GM12878 (cell line): ENCODE results near the gene FAM171A1. TPM values are rescaled to one million over a fixed set of nuclear protein-coding genes. Genes with fewer than 3 reads are reported as not detected.

Experiments used
- CHD4 ChIP-seq: fragments of 200-600 bp; sonication (generic); IDR thresholded peaks from 2 replicates; pipeline ENCODE4 v1.6.1; 2016; ENCODE audit warnings: mild to moderate bottlenecking
- DPF2 ChIP-seq: fragments of 450-650 bp; IDR thresholded peaks from 2 replicates; pipeline ENCODE4 v1.6.1; 2017; ENCODE audit warnings: mild to moderate bottlenecking
- JUND ChIP-seq: IDR thresholded peaks from 2 replicates; pipeline ENCODE4 v1.6.1; 2012; ENCODE audit warnings: low read depth, mild to moderate bottlenecking, low read length, improper control_type of control experiment, moderate library complexity
- MEF2B ChIP-seq: fragments of 450-650 bp; IDR thresholded peaks from 2 replicates; pipeline ENCODE4 v1.6.1; 2018; ENCODE audit warnings: mild to moderate bottlenecking, moderate library complexity; ENCODE audit not compliant: partially characterized antibody, poor library complexity, severe bottlenecking
- MTA2 ChIP-seq: fragments of 450-650 bp; IDR thresholded peaks from 2 replicates; pipeline ENCODE4 v1.6.1; 2016; ENCODE audit warnings: low read depth, mild to moderate bottlenecking, moderate library complexity
- NFIC ChIP-seq: IDR thresholded peaks from 2 replicates; pipeline ENCODE4 v1.6.1; 2012; ENCODE audit warnings: low read depth, mild to moderate bottlenecking, inconsistent platforms, low read length, moderate library complexity
- NKRF ChIP-seq: fragments of 450-650 bp; conservative IDR thresholded peaks from 2 replicates; pipeline ENCODE4 v1.6.1; 2017; ENCODE audit warnings: mild to moderate bottlenecking, moderate library complexity
- PAX5 ChIP-seq: IDR thresholded peaks from 2 replicates; pipeline ENCODE4 v1.6.1; 2011; ENCODE audit warnings: low read depth, low read length, borderline replicate concordance
- SKIL ChIP-seq: fragments of 450-650 bp; IDR thresholded peaks from 2 replicates; pipeline ENCODE4 v1.6.1; 2017; ENCODE audit warnings: mild to moderate bottlenecking, low read depth, inconsistent platforms; ENCODE audit not compliant: poor library complexity, severe bottlenecking
- polyA plus RNA-seq, 11 experiments: library from polyadenylated mRNA; depleted of rRNA in 4 of 11; unstranded in 6 of 11; stranded (reverse) in 5 of 11; fragments of >200 nt; fragmentation: Nextera tagmentation in 4 of 11; fragmentation: Illumina TruSeq in 1 of 11; extraction: Ambion mirVana in 4 of 11; extraction: Trizol in 1 of 11; gene quantifications; 1 replicate in 1 of 11; 2 replicates in 10 of 11; pipeline versions ENCODE4 v1.2.1 to v1.2.3, GENCODE V29; 2011 to 2016; ENCODE audit warnings: inconsistent platforms in 2 of 11, missing spikeins in 2 of 11, low read depth in 1 of 11
- total RNA-seq, 4 experiments: library from RNA; depleted of rRNA in 3 of 4; stranded (reverse); fragments of >200 nt in 3 of 4; fragmentation: Illumina TruSeq in 1 of 4; extraction: Trizol in 1 of 4; gene quantifications; 2 replicates each; pipeline versions ENCODE4 v1.2.1 to v1.2.3, GENCODE V29; 2013 to 2021
- TF ChIP-seq, protein P1 (sequence below): fragments of 450-650 bp; IDR thresholded peaks from 2 replicates; pipeline ENCODE4 v1.6.1; 2017; ENCODE audit warnings: antibody characterized with exemption, mild to moderate bottlenecking, moderate library complexity

The FAM171A1 gene
- total and polyA plus RNA-seq, 10 of the 15 experiments (the other 5 are each of a cell fraction or from before 2014, with no cell fraction given), result 0.05 to 0.28 (median 0.10) TPM; not detected in 1

- no peak for TF ChIP-seq SKIL
- TF ChIP-seq MTA2, result no peak
- no peak for TF ChIP-seq DPF2
- no peak for TF ChIP-seq NKRF
- no peak for TF ChIP-seq JUND
- TF ChIP-seq, protein P1, sequence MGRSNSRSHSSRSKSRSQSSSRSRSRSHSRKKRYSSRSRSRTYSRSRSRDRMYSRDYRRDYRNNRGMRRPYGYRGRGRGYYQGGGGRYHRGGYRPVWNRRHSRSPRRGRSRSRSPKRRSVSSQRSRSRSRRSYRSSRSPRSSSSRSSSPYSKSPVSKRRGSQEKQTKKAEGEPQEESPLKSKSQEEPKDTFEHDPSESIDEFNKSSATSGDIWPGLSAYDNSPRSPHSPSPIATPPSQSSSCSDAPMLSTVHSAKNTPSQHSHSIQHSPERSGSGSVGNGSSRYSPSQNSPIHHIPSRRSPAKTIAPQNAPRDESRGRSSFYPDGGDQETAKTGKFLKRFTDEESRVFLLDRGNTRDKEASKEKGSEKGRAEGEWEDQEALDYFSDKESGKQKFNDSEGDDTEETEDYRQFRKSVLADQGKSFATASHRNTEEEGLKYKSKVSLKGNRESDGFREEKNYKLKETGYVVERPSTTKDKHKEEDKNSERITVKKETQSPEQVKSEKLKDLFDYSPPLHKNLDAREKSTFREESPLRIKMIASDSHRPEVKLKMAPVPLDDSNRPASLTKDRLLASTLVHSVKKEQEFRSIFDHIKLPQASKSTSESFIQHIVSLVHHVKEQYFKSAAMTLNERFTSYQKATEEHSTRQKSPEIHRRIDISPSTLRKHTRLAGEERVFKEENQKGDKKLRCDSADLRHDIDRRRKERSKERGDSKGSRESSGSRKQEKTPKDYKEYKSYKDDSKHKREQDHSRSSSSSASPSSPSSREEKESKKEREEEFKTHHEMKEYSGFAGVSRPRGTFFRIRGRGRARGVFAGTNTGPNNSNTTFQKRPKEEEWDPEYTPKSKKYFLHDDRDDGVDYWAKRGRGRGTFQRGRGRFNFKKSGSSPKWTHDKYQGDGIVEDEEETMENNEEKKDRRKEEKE, result no peak
- TF ChIP-seq NFIC, result no peak
- no peak for TF ChIP-seq CHD4
- TF ChIP-seq MEF2B, result no peak
- no peak for TF ChIP-seq PAX5
Observed at GRCh38 chr10:15367296-15368085, 3.6 kb downstream of the FAM171A1 start (continued).
